Activated CD4-positive, alpha-beta T cell treated with anti-CD3 and anti-CD28 coated beads, Interleukin-2, amount 50 U/mL, for 24 hours (primary cell): ENCODE results near the gene XKR7.

Experiments
- DNase-seq, 2 donors: peaks; one replicate each; pipeline ENCODE4 v3.0.0-alpha.2; 2020; ENCODE audit warnings: low read depth in 1 of 2, low spot score in 1 of 2

The XKR7 gene

GRCh38 chr20:31975874-31976273 lies 7.9 kb downstream of the XKR7 start:
- no peak for DNase-seq

GRCh38 chr20:31977080-31977479 lies 9.1 kb downstream of the XKR7 start:
- DNase-seq, result no peak

GRCh38 chr20:31979713-31980426 lies 11.9 kb downstream of the XKR7 start:
- DNase-seq, result no peak

GRCh38 chr20:31981784-31982183 lies 13.8 kb downstream of the XKR7 start:
- no peak for DNase-seq

- no peak for DNase-seq
Measured at GRCh38 chr20:31984981-31985471, 17.1 kb downstream of the XKR7 start.

DNA sequence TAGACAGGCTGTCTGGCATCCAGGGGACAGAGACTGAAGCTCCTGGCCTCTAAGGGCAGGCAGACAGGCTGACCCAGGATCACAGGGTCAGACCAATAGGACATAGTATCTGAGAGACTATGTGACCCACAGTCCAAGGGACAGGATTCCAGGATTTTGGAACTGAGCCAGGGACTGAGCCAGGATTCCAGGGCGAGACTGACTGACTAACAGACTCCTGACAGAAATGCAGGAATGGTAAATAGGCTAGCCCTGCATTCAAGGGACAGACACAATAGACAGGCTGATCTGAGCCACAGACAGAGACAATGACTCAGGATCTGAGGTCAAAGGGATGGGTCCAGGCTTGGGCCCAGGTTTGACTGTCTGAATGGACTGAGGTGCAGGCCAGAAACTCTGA lies 19.8 kb downstream of the XKR7 start:
- DNase-seq, result no peak

- DNase-seq, result no peak
Measured at GRCh38 chr20:31988430-31989015, 20.6 kb downstream of the XKR7 start.

DNA sequence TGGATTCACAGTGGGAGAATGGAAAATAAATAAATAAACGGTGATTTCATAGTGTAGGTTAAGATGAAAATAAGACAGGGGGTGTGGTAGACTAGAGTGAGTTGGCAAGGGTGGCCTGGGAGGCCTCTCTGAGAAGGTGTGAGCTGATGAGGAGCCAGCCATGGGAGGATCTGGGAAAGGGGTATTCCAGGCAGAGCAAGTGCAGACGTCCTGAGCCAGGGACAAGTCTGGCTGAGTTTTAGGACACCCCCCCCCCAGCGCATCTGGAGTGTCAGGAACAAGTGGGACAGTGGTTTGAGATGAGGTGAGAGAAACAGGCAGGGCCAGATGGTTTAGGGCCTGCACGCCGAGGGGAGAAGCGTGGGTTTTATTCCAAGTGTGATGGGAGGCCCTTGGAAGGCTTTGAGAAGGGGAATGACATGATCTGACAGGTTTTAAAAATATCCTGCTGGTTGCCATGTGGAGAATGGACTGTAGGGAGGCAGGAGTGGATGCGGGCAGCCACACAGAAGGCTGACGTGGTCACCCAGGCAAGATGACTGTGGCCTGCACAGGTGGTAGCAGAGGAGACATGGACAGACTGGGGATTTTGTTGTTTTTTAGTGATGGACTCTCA lies 21.2 kb downstream of the XKR7 start:
- no peak for DNase-seq

- no peak for DNase-seq
Measured at GRCh38 chr20:31990641-31991338, 22.8 kb downstream of the XKR7 start.

- DNase-seq, result no peak
Measured at GRCh38 chr20:31991339-31991705, 23.4 kb downstream of the XKR7 start.

DNA sequence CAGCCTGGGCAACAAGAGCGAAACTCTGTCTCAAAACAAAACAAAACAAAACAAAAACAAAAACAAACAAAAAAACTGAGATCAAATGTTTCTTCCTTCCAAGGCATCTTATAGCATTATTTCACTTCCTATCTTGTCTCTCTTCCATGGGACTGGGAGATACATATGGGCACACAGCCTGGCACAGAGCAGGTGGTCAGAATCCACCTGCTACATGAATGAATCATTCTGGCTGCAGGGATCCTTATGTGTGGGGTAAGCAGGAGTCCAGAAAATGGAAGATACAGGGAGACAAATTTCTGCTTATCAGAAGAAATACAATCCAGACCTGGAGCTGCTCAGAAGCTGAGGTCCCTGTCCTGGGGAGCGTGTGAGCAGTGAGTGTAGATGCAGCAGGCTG lies 24.1 kb downstream of the XKR7 start:
- DNase-seq, result no peak

- DNase-seq, result no peak
Measured at GRCh38 chr20:31996996-31997395, 29.0 kb downstream of the XKR7 start.

DNA sequence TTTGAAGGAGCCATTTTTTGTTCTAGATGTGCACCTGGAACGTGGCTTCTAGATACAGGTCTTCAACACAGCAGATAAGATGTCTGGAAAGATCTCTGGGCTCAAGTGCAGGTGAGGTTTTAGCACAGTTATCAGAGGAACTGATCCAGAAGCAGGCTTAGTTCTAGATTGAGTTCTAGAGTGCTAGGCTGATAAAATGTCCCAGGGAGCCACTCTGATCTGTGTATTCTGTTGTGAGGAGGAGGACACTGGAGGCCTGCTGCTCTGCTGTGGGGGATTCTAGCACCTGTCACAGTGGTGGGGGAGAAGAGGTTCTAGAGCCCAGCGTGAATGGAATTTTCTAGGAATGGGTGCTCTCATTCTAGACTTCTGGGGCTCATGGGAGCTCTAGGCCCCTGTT lies 30.3 kb downstream of the XKR7 start:
- DNase-seq, result no peak

DNA sequence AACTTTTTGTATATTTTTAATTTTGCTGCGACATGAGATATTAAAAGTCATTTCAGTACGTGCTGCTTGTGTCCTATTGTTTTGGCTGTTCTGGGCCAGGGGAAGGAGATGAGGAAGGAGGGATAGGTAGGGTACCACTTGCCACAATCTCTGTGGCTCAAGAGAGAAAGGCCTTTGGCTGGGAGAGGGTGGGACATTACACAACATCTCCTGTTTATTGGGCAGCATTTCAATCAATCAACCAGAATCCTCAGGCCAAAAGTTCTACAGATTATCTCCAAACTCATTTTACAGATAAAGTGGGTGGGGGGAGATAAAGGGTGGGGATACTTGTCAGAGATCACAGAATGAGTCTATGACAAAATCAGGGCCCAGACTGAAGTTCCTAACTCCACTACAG lies 35.4 kb downstream of the XKR7 start:
- no peak for DNase-seq

- no peak for DNase-seq
Measured at GRCh38 chr20:32004963-32005362, 37.0 kb downstream of the XKR7 start.

- no peak for DNase-seq
Measured at GRCh38 chr20:32006053-32006452, 38.1 kb downstream of the XKR7 start.

- no peak for DNase-seq
Measured at GRCh38 chr20:32006841-32007786, 39.2 kb downstream of the XKR7 start.

GRCh38 chr20:32007787-32008616 lies 40.1 kb downstream of the XKR7 start:
- DNase-seq, result no peak

DNA sequence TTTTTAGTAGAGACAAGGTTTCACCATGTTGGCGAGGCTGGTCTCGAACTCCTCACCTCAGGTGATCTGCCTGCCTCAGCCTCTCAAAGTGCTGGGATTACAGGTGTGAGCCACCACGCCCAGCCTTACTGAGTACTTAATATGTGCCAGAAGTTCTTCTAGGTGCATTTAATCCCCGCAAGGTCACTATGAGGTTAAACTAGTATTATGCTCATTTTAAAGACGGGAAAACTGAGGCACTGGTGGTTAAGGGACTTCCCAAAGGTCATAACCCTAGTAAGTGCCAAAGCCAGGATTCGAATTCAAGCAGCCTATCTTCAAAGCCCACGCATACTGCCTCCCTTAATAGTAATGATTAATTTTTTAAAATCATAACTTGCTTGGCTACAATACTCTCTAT lies 41.6 kb downstream of the XKR7 start:
- DNase-seq, result no peak

- DNase-seq, result no peak
Measured at GRCh38 chr20:32010101-32010500, 42.1 kb downstream of the XKR7 start, which contains the start of gene CCM2L. Gene CCM2L, plus strand, starts transcription at chr20:32010438. Its CDS starts 17 bp downstream, at chr20:32010455.
